Measurements from ENCODE around the gene PIGN. TPM values are rescaled to one million over a fixed set of nuclear protein-coding genes. Genes with fewer than 3 reads are reported as not detected.

The PIGN gene, protein sequence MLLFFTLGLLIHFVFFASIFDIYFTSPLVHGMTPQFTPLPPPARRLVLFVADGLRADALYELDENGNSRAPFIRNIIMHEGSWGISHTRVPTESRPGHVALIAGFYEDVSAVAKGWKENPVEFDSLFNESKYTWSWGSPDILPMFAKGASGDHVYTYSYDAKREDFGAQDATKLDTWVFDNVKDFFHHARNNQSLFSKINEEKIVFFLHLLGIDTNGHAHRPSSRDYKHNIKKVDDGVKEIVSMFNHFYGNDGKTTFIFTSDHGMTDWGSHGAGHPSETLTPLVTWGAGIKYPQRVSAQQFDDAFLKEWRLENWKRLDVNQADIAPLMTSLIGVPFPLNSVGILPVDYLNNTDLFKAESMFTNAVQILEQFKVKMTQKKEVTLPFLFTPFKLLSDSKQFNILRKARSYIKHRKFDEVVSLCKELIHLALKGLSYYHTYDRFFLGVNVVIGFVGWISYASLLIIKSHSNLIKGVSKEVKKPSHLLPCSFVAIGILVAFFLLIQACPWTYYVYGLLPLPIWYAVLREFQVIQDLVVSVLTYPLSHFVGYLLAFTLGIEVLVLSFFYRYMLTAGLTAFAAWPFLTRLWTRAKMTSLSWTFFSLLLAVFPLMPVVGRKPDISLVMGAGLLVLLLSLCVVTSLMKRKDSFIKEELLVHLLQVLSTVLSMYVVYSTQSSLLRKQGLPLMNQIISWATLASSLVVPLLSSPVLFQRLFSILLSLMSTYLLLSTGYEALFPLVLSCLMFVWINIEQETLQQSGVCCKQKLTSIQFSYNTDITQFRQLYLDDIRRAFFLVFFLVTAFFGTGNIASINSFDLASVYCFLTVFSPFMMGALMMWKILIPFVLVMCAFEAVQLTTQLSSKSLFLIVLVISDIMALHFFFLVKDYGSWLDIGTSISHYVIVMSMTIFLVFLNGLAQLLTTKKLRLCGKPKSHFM
- 10 to 100 TPM; 23.7 to 32.6 TPM for total RNA-seq

GRCh38 chr18:62186774-62187542 lies at the start of gene PIGN, which contains the start of gene RELCH:
PIGN (minus strand) TSS chr18:62187056; CDS start chr18:62161353, 25,703 bp downstream.
RELCH (plus strand) TSS chr18:62187255; CDS start chr18:62187506, 251 bp downstream.

Other genes with a start within 250 kb of the PIGN start
- gene RELCH, start 199 bp upstream of the PIGN start, total RNA-seq, result 10 to 100 TPM; 33.3 to 37.5 TPM
- gene TNFRSF11A, start 138.3 kb upstream of the PIGN start, total RNA-seq, result 1 to 10 TPM in 1 of 2 donors, under 1 TPM in 1; 0.34 to 1.7 TPM

Measured in melanocyte of skin (primary cell).